GM10266 (cell line): ENCODE data around the gene KCNN4.
"Not testable (repeated sequence)": the region's sequence is repeated elsewhere in the genome, so short reads cannot be mapped to it uniquely, and the experiment has no call there.

Experiments used
- DNase-seq: peaks from one replicate; pipeline ENCODE4 v3.0.0; 2012; ENCODE audit errors: extremely low spot score
- CTCF ChIP-seq: IDR thresholded peaks from 2 replicates; pipeline ENCODE4 v1.5.1; 2012; ENCODE audit warnings: mild to moderate bottlenecking, low read depth; ENCODE audit not compliant: control insufficient read depth, insufficient read depth; ENCODE audit errors: missing control alignments

Gene KCNN4

GRCh38 chr19:43776286-43776685 is 4.5 kb downstream of the KCNN4 start:
- no peak for TF ChIP-seq CTCF
- no peak for DNase-seq

DNA sequence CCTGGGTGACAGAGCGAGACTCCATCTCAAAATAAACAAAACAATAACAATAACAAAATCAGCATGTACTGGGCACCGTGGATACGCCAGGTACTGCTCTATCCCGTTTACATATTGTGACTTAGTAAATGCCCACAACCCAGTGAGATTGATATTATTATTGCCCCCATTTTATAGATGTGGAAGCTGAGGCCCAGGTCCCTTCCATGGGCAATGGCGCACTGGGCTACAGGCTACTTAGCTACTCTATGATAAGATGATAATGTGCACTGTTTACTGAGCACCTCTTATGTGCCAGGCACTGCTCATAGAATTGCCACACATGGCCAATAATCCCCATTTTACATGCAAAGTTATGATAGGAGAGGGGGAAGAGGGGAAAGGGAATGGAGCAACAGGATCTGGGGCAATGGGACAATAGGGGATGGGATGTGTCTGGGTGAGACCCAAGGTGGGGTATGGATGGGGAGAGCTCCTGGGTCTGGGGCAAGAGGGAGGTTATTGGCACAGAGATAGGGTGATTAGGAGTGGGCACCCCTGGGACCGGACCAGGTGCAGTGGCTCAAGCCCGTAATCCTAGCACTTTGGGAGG is 5.4 kb downstream of the KCNN4 start:
- no peak for DNase-seq
- no peak for TF ChIP-seq CTCF

DNA sequence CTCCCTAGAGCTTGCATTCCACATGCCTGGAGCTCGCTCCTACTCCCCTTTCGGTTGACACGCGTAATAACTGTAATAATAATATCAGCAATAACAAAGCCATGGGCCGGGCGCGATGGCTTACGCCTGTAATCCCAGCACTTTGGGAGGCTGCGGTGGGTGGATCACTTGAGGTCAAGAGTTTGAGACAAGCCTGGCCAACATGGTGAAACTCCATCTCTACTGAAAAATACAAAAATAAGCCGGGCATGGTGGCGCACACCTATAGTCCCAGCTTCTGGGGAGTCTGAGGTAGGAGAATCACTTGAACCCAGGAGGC is 5.9 kb downstream of the KCNN4 start:
- DNase-seq, result not testable (repeated sequence)

GRCh38 chr19:43774103-43774939 is 6.5 kb downstream of the KCNN4 start:
- DNase-seq, result no peak
- no peak for TF ChIP-seq CTCF

GRCh38 chr19:43773725-43774102 is 7.1 kb downstream of the KCNN4 start:
- DNase-seq, result no peak
- no peak for TF ChIP-seq CTCF

- no peak for TF ChIP-seq CTCF
These were observed 11.5 kb downstream of the KCNN4 start for GRCh38 chr19:43769256-43769655.

DNA sequence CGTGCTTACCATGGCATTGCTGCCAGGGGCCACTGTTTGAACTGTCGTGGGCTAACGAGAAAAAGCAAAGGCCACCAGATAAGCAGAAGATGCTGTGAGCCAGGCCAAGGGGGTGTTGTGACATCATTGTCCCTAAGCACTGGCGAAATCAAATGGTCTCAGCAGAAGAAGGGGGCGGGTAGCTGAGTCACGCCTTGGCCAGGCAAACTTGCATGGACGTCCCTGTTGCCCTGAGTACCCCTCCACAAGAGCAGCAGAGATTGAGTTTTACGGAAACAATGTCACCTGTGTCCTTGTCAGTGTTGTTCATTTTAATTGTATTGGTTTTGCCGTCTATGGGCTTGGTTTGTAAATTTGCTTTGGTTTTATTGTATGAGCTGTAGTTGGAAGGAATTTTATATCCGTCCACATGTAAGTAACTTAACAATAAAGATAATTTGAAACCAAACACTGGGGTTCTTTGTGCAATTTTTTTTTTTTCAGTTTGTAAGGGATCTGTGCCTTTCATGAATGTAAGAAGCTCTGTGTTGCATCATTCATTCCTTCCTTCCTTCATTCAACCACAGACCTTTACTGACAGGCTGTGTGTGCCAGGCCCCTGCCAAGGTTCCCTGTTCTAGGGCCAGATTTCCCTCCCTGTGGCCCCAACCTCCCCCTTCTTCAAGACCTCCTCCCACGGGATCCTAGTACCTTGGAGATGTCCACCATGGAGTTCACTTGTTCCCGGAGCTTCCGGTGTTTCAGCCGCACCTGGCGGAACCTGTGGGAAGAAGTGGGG is 12.3 kb downstream of the KCNN4 start:
- DNase-seq, result no peak

More at GRCh38 chr19:43769256-43769655, 11.5 kb downstream of the KCNN4 start:
- DNase-seq, result no peak

More for the DNA sequence above, 12.3 kb downstream of the KCNN4 start:
- no peak for TF ChIP-seq CTCF
